MM.1S (cell line): Measurements from ENCODE around the gene UNC5A.

Experiments used
- DNase-seq: peaks from one replicate; pipeline ENCODE4 v3.0.0-alpha.2; 2015
- H2AFZ ChIP-seq: fragments of 300-600 bp; sonication (generic); 2 replicates; pipeline ENCODE4 v1.6.0; 2016; ENCODE audit warnings: antibody characterized with exemption, low read length
- H3F3A ChIP-seq: fragments of 300-600 bp; sonication (generic); 2 replicates; pipeline ENCODE4 v1.6.1; 2016; ENCODE audit warnings: mild to moderate bottlenecking, antibody characterized with exemption, low read length, moderate library complexity, mixed read lengths; ENCODE audit not compliant: insufficient read depth
- H3K27ac ChIP-seq: fragments of 300-600 bp; sonication (generic); 2 replicates; pipeline ENCODE4 v1.5.1; 2016; ENCODE audit warnings: mild to moderate bottlenecking, low read length
- H3K27me3 ChIP-seq: fragments of 300-600 bp; sonication (generic); replicated peaks from 2 replicates; pipeline ENCODE4 v1.6.0; 2016; ENCODE audit warnings: low read length; ENCODE audit not compliant: insufficient read depth
- H3K36me3 ChIP-seq: fragments of 300-600 bp; sonication (generic); replicated peaks from 2 replicates; pipeline ENCODE4 v1.6.1; 2016; ENCODE audit warnings: mild to moderate bottlenecking, low read length, mixed read lengths; ENCODE audit not compliant: insufficient read depth
- H3K4me1 ChIP-seq: fragments of 300-600 bp; sonication (generic); 2 replicates; pipeline ENCODE4 v1.6.1; 2016; ENCODE audit warnings: low read length, mixed read lengths
- H3K4me2 ChIP-seq: fragments of 300-600 bp; sonication (generic); 2 replicates; pipeline ENCODE4 v1.6.0; 2016; ENCODE audit warnings: low read depth, low read length
- H3K4me3 ChIP-seq: fragments of 300-600 bp; sonication (generic); 2 replicates; pipeline ENCODE4 v1.5.1; 2016; ENCODE audit warnings: low read length, mixed read lengths
- H3K79me2 ChIP-seq: fragments of 300-600 bp; sonication (generic); 2 replicates; pipeline ENCODE4 v1.6.1; 2016; ENCODE audit warnings: mixed run types, low read length, mixed read lengths
- H3K9ac ChIP-seq: fragments of 300-600 bp; sonication (generic); 2 replicates; pipeline ENCODE4 v1.6.1; 2016; ENCODE audit warnings: low read length, mixed read lengths
- H3K9me2 ChIP-seq: fragments of 300-600 bp; sonication (generic); replicated peaks from 2 replicates; pipeline ENCODE4 v1.6.1; 2016; ENCODE audit warnings: mild to moderate bottlenecking, low read length, mixed read lengths; ENCODE audit not compliant: insufficient read depth
- H3K9me3 ChIP-seq: fragments of 300-600 bp; sonication (generic); replicated peaks from 2 replicates; pipeline ENCODE4 v1.6.1; 2016; ENCODE audit warnings: mild to moderate bottlenecking, low read length, mixed read lengths; ENCODE audit not compliant: insufficient read depth
- H4K20me1 ChIP-seq: fragments of 300-600 bp; sonication (generic); 2 replicates; pipeline ENCODE4 v1.6.1; 2016; ENCODE audit warnings: mild to moderate bottlenecking, low read length, moderate library complexity, mixed read lengths; ENCODE audit not compliant: insufficient read depth
- EZH2 ChIP-seq: fragments of 300-600 bp; sonication (generic); optimal IDR thresholded peaks from 2 replicates; pipeline ENCODE3; 2017; ENCODE audit warnings: low read depth, mild to moderate bottlenecking, antibody characterized with exemption, low read length, mixed read lengths
- EZH2phosphoT487 ChIP-seq: fragments of 300-600 bp; sonication (generic); IDR thresholded peaks from 2 replicates; pipeline ENCODE4 v1.6.1; 2018; ENCODE audit warnings: antibody characterized with exemption, low read length
- TF ChIP-seq, protein P1 (sequence below): fragments of 300-600 bp; sonication (generic); IDR thresholded peaks from 2 replicates; pipeline ENCODE4 v1.5.1; 2016; ENCODE audit warnings: antibody characterized with exemption, low read length, mixed read lengths

The UNC5A gene

DNA sequence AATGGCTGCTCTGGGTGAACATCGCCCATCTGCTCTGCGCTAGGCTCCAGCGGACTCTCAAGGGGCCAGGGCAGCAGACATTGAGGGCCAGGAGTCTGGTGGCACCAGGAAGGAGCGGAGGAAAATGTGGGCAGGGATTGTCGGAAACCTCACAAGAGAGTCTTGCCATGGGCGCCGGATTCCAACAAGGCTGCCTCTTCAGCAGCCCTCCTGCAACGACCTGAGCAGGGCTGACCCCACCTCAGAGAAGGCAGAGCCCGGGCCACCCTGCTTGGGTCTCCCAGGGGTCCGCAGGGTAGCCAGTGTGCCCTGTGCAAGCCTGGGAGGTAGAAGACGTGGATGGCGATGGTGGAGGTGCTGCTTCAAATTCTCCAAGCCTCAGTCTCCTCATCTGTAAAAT lies 11.4 kb upstream of the UNC5A start:
- TF ChIP-seq, protein P1, sequence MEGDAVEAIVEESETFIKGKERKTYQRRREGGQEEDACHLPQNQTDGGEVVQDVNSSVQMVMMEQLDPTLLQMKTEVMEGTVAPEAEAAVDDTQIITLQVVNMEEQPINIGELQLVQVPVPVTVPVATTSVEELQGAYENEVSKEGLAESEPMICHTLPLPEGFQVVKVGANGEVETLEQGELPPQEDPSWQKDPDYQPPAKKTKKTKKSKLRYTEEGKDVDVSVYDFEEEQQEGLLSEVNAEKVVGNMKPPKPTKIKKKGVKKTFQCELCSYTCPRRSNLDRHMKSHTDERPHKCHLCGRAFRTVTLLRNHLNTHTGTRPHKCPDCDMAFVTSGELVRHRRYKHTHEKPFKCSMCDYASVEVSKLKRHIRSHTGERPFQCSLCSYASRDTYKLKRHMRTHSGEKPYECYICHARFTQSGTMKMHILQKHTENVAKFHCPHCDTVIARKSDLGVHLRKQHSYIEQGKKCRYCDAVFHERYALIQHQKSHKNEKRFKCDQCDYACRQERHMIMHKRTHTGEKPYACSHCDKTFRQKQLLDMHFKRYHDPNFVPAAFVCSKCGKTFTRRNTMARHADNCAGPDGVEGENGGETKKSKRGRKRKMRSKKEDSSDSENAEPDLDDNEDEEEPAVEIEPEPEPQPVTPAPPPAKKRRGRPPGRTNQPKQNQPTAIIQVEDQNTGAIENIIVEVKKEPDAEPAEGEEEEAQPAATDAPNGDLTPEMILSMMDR, result no peak
- TF ChIP-seq EZH2 (no peak), EZH2phosphoT487 (no peak)
- peaks cover 73% of the 10 kb centered on the region for H3K27me3 ChIP-seq
- DNase-seq, result no peak
- no peak overlapping the region for H2AFZ ChIP-seq
- no peak overlapping the region for H3K4me2 ChIP-seq
- H3K9me3 ChIP-seq, result no peaks in the 10 kb centered on the region
- H4K20me1 ChIP-seq, result no peaks in the 10 kb centered on the region
- H3K36me3 ChIP-seq, result no peaks in the 10 kb centered on the region
- no peaks in the 10 kb centered on the region for H3K9me2 ChIP-seq
- no peaks in the 10 kb centered on the region for H3K79me2 ChIP-seq
- H3K4me1 ChIP-seq, result no peaks in the 10 kb centered on the region
- H3F3A ChIP-seq, result no peaks in the 10 kb centered on the region
- H3K4me3 ChIP-seq, result no peak overlapping the region
- H3K9ac ChIP-seq, result no peak overlapping the region
- H3K27ac ChIP-seq, result no peak overlapping the region

DNA sequence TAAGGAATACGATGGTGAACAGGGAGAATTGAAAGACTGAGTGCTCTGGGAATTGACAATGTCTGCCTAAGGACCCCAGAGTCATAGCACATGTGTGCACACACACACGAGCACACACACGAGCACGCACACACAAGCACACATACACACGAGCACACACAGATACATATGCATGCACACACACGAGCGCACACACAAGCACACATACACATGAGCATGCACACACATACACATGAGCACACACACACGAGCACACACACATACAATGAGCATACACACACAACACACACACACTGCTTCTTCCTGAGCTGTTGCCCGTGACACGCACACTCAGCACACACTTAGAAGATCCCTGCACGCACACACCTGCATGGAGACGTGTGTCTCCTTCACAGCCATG lies 10.9 kb upstream of the UNC5A start:
- DNase-seq, result no peak
- H2AFZ ChIP-seq, result no peak overlapping the region
- no peak overlapping the region for H3K9ac ChIP-seq
- no peaks in the 10 kb centered on the region for H3K9me2 ChIP-seq
- H3K79me2 ChIP-seq, result no peaks in the 10 kb centered on the region
- no peaks in the 10 kb centered on the region for H3F3A ChIP-seq
- H4K20me1 ChIP-seq, result no peaks in the 10 kb centered on the region
- H3K4me3 ChIP-seq, result no peak overlapping the region
- no peak overlapping the region for H3K4me2 ChIP-seq
- H3K27me3 ChIP-seq, result peaks cover 72% of the 10 kb centered on the region
- H3K36me3 ChIP-seq, result no peaks in the 10 kb centered on the region
- TF ChIP-seq EZH2phosphoT487 (no peak), EZH2 (no peak)
- TF ChIP-seq, protein P1, result no peak
- no peak overlapping the region for H3K27ac ChIP-seq
- H3K4me1 ChIP-seq, result no peaks in the 10 kb centered on the region
- H3K9me3 ChIP-seq, result no peaks in the 10 kb centered on the region

DNA sequence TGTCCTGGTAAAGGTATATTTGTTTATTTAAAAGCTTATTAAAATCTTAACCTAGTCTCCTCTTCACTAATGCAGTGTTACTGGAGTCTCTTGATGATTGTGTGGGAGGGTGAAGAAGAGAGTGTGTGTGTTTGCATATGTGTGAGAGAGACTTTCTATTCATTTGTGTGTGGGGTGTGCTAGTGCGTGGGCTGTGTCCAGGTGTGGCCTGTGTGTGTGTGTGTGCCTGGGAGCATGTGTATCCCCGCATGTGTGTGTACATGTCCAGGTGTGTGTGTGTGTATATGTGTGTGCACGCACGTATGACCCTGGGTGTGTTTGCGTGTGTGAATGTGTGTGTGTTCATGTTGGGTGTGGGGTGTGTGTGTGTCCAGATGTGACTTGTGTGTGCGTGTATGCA lies 10.3 kb upstream of the UNC5A start:
- Histone ChIP-seq H3K27me3 (peaks cover 72% of the 10 kb centered on the region), H3K4me1 (no peaks in the 10 kb centered on the region), H3K4me2 (no peak overlapping the region), H3K27ac (no peak overlapping the region), H3K9me2 (no peaks in the 10 kb centered on the region), H3K9me3 (no peaks in the 10 kb centered on the region), H2AFZ (no peak overlapping the region), H3K9ac (no peak overlapping the region), H3K36me3 (no peaks in the 10 kb centered on the region), H4K20me1 (no peaks in the 10 kb centered on the region), H3K4me3 (no peak overlapping the region), H3K79me2 (no peaks in the 10 kb centered on the region), H3F3A (no peaks in the 10 kb centered on the region)
- TF ChIP-seq EZH2 (no peak), EZH2phosphoT487 (no peak)
- TF ChIP-seq, protein P1, result no peak
- no peak for DNase-seq
